HT-29 (cell line): Measurements from ENCODE around the gene NECAB3. TPM values are rescaled to one million over a fixed set of nuclear protein-coding genes. Genes with fewer than 3 reads are reported as not detected.
A peak's percentile ranks its signal among the peaks of the same experiment; 100 is the strongest.
"Not testable (repeated sequence)": the region's sequence is repeated elsewhere in the genome, so short reads cannot be mapped to it uniquely, and the experiment has no call there.

ENCODE experiments used
- DNase-seq: peaks from one replicate; pipeline ENCODE4 v3.0.0-alpha.2; 2015; ENCODE audit warnings: low spot score
- total RNA-seq: library from RNA; depleted of rRNA; stranded (reverse); fragments of >200 nt; shearing (Covaris generic); gene quantifications from 2 replicates; pipeline ENCODE4 v1.2.3, GENCODE V29; 2014; rRNA removed

NECAB3 gene, protein sequence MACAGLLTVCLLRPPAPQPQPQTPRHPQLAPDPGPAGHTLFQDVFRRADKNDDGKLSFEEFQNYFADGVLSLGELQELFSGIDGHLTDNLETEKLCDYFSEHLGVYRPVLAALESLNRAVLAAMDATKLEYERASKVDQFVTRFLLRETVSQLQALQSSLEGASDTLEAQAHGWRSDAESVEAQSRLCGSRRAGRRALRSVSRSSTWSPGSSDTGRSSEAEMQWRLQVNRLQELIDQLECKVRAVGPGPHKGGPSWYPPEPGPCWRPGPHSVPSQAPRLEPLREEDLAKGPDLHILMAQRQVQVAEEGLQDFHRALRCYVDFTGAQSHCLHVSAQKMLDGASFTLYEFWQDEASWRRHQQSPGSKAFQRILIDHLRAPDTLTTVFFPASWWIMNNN
- total RNA-seq: 63.5 and 65.9 TPM in 2 replicates

DNA sequence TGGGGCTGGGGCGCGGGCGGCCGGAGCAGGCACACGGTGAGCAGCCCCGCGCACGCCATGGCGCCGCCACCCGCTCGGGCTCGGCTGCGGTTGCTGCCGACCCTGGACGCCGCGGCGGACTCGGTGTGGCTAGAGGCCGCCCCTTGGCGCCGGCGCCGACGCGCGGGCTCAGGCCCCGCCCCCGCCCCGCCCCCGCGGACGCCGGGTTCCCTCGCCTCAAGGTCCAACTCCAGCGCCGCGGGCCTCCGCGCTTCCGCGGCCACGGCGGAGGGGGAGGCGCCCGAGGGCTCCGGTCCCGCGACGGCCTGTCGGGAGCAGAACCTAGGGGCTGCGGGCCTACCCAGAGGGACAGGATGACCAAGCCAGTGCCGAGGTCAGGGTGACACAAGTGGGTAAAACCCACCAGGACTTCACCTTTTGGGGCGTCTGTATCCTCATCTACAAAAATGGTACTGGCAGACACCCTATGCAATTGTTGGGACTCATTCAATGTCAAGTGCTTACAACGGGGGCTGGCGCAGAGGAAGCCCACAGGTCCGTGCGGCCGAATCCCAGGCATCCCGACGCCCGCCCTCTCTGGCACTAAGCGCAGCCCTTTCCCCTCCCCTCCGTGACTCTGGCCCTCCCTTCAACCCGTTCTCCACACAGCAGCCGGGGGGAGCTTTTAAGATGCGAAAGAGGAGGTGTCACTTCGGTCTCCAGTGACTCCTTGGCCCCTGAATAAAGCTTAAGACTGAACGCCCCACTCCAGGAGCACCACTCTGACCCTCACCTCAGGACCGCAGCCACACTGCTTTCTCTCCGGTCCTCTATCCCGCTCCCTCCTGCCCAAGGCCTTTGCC, at the start of gene NECAB3:
NECAB3 (minus strand) TSS at position 135 of the 842 bp plus-strand sequence; CDS start at position 59, 76 bp downstream.
- peak; percentile 81 for DNase-seq

DNA sequence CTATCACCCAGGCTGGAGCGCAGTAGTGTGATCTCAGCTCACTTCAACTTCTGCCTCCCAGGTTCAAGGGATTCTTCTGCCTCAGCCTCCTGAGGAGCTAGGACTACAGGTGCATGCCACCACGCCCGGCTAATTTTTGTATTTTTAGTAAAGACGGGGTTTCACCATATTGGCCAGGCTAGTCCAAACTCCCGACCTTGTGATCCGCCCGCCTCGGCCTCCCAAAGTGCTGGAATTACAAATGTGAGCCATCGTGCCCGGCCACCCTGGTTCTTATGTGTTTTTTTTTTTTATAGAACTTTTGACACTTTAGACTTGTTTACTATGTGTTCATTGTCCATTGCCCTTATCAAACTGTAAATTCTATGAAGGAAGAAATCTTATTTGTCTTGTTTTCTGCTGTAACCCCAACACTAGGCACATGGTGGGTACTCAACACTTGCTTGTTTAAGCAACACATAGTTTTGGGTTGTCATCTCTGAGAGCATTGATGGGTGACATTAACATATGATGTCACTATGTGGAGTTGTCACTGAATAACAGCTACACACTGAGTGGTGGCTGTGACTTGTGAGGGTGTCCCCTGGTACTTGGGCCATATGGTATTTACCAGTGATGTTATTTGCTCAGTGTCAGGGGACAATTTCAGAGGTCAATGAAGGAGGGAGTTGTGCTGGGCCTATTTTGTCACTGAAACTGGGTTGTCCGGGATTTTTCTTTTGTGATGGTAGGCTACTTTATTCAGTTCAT, 47.3 kb upstream of the NECAB3 start:
- DNase-seq: no peak

DNA sequence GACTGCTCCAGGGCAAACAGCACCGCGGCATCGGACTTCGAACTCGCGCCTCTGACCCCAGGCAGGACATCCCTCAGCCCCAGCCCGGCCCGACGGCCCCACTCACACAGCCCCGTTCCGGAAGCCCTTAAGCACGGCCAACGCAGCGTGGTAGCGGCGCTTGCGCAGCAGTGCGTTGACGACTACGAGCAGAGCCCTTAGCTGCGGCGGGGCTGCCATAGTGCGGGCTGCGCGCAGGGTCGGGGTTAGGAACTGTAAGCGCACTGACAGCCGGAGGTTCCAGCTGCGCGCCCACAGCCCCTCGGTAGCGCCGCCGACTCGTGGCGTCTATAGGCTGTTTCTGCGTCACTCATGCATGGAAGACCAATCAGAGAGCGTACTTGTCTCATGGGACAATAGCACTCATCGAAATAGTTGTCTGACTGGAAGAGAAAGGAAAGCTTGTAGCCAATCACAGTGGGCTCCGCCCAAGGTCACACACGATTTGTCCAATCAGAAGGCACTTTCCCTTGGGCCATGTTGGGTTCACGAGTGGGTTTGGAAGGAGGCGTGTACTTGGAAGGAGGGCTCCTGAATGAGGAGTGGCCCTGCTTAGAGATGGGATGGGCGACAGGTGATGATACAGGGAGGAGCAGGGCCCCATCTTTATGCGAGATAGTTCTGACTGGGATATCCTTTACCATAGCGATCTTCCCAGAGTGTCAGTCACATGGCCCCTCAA, 45.9 kb upstream of the NECAB3 start, which contains the start of gene PXMP4:
PXMP4 (minus strand) TSS at position 322 of the 721 bp plus-strand sequence; CDS start at position 219, 103 bp downstream.
- peak; percentile 98 for DNase-seq

DNA sequence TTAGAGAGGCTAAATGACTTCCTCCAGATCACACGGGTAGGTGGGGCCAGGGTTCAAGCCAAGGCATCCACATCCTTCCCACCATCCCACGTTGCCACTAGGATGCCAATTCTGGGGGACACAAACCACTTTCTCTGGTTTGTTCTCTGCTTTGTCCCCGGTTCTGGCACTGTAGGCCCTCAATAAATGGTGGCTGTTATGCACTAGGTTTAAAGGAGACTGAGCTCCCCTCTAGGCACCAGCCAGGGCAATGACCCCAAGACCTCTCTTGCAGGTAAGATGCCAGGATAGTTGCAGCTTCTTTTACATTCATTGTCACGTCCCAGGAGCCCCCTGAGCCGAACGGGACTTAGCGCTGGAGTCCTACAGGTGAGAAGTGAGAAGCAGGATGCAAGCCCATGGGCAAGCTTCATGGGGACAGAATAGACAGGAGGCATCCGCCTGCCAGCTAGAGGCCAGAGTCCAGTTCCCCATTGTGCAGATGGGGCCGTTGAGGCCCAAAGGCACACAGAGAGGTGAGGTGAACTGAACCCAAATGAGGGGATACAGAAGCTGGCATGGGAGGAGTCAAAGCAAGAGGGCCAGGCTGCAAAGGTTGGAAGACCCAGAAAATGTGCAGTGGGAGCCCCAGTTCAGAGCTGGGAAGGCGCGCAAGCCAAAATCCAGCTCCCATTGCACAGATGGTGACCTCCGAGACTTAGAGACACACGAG, 45.2 kb upstream of the NECAB3 start:
- no peak for DNase-seq

DNA sequence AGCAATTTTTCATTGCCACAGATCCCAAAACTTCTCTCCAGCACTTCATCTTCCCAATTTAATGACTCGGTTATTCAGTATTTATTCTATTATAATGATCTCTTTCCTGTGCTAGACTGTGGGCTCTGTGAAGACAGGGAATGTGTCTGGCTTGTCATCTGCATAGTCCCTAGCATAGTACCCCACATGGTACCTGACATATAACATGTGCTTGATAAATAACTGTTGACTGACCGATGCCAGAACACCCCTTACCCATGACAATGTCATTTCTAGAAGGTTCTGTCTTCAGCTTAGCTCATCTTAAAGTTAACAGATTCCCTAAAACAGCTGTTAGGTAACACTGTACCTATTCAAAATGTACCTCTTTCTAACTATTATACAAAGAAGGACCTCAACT, 42.3 kb upstream of the NECAB3 start:
- no peak for DNase-seq

DNA sequence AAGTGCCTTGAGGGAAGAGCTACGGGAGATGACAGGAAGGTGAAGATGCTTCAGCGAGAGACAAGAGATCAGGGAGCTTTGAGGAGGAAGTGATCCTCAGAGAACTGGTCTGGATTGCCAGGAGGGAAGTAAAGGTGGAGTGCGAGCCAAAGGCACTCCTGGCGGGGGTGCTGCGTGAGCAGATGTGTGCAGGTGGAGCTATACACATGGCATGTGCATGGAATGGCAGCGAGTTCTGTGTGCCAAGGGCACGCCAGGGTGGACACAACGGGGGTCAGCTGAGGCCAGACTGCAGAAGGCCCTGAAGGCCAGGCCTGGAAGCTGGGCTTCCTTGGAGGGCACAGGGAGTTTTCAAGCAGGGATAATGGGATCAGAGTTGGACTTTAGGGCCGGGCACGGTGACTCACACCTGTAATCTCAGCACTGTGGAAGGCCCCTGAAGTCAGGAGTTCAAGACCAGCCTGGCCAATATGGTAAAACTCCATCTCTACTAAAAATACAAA, 39.7 kb upstream of the NECAB3 start:
- DNase-seq: no peak

DNA sequence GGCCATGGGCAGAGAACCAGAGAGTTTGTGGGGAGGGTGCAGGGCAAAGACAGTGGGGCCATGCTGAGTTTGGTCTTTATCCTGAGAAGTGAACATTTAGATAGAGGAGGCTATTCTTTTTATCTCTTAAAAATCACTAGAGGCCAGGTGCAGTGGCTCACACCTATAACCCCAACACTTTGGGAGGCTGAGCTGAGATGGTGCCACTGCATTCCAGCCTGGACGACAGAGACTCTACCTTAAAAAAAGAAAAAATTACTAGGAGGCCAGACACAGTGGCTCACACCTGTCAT, 37.2 kb upstream of the NECAB3 start:
- no peak for DNase-seq

DNA sequence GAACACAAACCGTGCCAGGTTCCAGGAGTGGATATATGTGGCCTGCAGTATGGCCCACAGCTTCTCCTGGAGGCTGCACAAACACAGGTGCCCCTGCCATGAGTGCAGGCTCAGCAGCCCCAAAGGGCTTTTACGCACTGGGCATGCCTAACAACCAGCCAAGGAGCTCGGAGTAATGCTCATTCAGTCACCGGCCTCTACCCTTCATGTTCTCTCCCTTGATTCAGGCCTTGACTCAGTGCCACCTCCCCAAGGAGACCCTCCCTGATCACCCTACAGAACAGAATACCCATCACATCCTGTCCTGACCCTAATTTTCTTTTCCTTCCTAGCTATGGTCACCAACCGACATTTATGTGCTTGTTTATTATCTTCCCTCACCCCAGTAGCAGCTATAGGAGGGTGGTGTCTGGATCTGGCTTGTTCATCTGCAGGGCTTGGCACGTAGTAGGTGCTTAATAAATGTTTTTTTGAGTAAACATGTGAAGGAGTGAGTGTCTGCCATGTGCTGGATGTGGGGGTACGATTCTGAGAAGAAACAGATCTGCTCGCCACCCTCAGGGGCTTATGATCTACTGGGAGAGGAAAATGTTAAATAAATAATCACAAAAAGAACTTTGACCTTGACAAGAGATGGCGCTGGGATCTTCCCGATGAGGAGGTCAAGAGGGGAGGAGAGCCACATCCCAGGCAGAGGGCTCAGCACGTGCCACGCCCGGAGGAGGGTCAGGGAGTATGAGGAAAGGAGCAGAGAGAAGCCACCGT, 36.6 kb upstream of the NECAB3 start:
- DNase-seq: no peak

DNA sequence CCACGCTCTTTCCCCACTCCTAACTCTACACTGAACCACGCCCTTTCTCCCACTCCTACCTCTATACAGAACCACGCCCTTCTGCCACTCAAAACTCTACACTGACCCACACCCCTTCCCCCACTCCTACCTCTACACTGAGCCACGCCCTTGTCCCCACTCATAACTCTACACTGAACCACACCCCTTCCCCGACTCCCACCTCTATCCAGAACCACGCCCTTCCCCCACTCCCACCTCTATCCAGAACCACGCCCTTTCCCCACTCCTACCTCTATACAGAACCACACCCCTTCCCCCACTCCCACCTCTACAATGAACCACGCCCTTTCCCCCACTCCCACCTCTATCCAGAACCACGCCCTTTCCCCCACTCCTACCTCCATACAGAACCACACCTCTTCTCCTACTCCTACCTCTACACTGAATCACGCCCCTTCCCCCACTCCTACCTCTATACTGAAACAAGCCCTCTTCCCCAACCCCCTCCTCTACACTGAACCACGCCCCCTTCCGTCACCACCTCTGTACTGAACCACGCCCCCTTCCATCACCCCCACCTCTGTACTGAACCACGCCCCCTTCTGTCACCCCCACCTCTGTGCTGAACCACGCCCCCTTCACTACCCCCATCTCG, 35.8 kb upstream of the NECAB3 start:
- no peak for DNase-seq

DNA sequence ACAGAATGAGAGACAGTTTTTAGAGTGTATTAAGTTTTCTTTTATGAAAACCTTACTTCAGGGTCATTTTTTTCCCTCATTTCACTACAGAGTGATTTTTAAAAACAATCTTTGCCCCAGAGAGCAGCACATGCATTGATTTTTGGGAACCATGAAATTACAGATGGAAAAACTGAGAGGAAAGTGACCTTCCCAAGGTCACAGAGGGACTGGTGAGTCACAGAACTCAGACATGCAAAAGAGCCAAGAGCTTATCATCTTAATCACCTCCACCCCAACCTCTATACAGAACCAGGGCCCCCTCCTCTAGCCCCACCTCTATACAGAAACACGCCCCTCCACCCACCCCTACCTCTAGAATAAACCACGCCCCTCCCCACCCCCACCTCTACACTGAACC, 35.2 kb upstream of the NECAB3 start:
- DNase-seq: no peak

DNA sequence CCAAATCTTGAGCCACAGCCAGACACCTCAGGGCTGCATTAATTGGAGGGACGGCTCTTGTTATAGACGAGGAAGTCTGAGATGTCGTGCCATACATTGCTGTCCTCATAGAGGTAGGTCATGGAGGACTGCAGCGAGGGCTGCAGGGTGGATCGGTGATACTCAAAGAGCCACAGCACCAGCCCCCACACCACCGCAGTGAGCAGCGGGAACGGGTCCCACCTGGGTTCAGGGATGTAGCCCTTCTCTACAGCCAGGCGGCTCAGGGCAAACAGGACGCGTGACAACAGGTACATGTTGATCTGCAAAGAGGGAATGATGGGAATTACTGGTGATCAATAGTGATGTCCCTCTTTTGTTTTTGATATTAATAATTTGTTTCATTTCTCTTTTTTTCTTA, 33.4 kb upstream of the NECAB3 start:
- no peak for DNase-seq

DNA sequence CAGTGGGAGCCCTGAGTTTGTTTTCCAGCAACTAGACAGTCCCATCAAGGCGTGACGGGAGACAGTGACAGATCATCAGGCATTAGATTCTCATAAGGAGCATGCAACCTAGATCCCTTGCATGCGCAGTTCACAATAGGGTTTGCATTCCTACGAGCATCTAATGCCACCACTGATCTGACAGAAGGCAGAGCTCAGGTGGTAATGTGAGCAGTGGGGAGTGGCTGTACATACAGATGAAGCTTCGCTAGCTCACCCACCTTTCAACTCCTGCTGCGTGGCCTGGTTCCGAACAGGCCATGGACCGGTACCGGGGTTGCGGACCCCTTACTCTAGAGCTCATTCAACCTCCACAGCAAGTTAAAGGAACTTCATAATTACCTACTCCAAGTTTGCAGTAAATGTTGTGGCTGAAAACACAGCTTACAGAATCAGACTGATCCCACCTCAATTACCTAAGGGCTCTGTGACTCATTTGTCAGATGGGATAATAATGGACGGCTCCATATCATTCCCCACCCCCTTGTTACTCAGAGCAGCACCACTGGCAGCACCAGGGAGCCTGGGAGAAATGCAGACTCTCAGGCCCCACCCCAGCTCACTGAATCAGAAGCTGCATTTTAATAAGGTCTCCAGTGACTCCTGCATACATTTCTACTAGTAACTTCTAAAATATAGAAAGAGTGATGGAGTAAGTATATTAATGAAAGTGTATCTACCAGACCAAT, 30.1 kb upstream of the NECAB3 start:
- DNase-seq: no peak

DNA sequence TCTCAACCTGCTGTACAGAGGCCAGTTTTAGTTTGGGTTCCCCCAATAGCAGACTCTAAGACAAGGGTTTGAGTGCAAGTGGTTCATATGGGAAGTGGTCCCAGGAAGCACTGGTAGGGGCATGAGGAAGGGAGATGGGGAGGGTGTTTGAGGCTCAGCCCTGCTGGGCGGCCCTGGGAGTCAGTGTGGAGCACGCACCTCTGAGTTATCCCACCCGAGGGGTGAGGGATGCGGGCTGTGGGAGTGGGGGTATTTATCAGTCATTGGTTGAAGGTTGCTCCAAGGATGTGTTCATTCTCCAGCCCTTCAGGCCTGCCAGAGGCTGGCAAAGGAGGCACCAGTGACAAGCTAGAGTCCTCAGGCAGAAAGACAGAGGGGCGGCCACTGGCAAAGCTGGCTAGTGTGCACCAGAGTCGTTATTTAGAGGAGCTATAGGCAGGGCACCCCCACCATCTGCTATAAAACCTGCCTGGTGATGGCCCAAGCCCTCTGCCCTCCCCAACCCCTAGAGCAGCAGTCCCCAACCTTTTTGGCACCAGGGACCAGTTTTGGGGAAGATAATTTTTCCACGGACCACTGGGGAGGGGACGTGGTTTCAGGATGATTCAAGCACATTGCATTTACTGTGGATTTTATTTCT, 29.4 kb upstream of the NECAB3 start:
- DNase-seq: no peak

DNA sequence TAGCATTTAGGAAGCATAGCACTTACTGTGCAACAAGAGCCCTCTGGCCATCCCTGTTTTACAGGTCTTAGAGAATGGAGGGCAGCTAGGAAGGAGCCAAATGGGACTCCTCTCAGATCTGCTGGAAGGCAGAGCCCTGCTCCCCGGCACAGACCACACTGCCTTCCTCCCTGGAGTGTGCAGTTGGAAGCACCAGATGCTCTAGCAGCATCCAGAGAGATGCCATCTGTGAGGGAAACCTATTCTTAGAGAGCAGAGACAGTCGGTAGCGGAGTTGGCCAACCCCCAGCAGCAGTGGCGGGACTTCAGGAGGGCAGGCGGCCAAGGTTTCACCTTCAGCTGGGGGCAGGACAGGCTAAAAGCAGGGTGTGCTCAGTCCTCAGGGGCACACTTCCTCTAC, 28.6 kb upstream of the NECAB3 start:
- DNase-seq: no peak

DNA sequence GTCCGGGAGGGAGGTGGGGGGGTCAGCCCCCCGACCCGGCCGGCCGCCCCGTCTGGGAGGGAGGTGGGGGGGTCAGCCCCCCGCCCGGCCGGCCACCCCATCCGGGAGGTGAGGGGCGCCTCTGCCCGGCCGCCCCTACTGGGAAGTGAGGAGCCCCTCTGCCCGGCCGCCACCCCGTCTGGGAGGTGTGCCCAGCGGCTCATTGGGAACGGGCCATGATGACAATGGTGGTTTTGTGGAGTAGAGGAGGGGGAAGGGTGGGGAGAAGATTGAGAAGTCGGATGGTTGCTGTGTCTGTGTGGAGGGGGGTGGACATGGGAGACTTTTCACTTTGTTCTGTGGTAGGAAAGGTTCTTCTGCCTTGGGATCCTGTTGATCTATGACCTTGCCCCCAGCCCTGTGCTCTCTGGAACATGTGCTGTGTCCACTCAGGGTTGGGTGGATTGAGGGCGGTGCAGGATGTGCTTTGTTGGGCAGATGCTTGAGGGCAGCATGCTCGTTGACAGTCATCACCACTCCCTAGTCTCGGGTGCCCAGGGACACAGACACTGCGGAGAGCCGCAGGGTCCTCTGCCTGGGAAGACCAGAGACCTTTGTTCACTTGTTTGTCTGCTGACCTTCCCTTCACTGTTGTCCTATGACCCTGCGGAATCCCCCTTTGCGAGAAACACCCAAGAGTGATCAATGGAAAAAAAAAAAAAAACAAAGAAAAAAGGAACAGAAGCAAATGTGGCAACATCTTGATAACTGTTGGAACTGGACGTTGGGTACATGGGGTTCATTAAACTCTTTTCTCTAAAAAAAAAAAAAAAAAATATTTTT, 27.6 kb upstream of the NECAB3 start:
- no peak for DNase-seq

DNA sequence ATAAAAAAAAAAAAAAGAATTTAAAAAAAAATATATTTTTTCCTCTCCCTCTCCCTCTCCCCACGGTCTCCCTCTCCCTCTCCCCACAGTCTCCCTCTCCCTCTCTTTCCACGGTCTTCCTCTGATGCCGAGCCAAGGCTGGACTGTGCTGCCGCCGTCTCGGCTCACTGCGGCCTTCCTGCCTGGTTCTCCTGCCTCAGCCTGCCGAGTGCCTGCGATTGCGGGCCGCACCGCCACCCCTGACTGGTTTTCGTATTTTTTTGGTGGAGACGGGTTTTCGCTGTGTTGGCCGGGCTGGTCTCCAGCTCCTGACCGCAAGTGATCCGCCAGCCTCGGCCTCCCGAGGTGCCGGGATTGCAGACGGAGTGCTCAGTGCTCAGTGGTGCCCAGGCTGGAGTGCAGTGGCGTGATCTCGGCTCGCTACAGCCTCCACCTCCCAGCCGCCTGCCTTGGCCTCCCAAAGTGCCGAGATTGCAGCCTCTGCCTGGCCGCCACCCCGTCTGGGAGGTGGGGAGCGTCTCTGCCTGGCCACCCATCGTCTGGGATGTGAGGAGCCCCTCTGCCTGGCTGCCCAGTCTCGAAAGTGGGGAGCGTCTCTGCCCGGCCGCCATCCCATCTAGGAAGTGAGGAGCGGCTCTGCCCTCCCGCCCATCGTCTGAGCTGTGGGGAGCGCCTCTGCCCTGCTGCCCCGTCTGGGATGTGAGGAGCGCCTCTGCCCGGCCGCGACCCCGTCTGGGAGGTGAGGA, 26.6 kb upstream of the NECAB3 start:
- not testable (repeated sequence) for DNase-seq
